SJCRH30 (cell line): ENCODE results near the gene PLEKHD1. TPM values are rescaled to one million over a fixed set of nuclear protein-coding genes. Genes with fewer than 3 reads are reported as not detected.
"Not testable (repeated sequence)": the region's sequence is repeated elsewhere in the genome, so short reads cannot be mapped to it uniquely, and the experiment has no call there.

ENCODE experiments used
- DNase-seq, 2 experiments: peaks; one replicate each; pipeline ENCODE4 v3.0.0-alpha.2; 2015 to 2020
- H3K27ac ChIP-seq: fragments of 250-450 bp; sonication (Bioruptor Pico); 2 replicates; pipeline ENCODE4 v1.5.1; 2020; ENCODE audit warnings: mild to moderate bottlenecking, moderate library complexity
- H3K27me3 ChIP-seq: fragments of 250-450 bp; sonication (Bioruptor Pico); 2 replicates; pipeline ENCODE4 v1.5.1; 2020; ENCODE audit warnings: mild to moderate bottlenecking, moderate library complexity
- H3K36me3 ChIP-seq: fragments of 250-450 bp; sonication (Bioruptor Pico); 2 replicates; pipeline ENCODE4 v1.5.1; 2020; ENCODE audit warnings: mild to moderate bottlenecking, moderate library complexity
- H3K4me1 ChIP-seq: fragments of 250-450 bp; sonication (Bioruptor Pico); 2 replicates; pipeline ENCODE4 v1.5.1; 2020; ENCODE audit warnings: mild to moderate bottlenecking, moderate library complexity
- H3K4me3 ChIP-seq: fragments of 250-450 bp; sonication (Bioruptor Pico); 2 replicates; pipeline ENCODE4 v1.5.1; 2020; ENCODE audit warnings: mild to moderate bottlenecking, moderate library complexity
- H3K9me3 ChIP-seq: fragments of 250-450 bp; sonication (Bioruptor Pico); replicated peaks from 2 replicates; pipeline ENCODE4 v1.5.1; 2020; ENCODE audit warnings: mild to moderate bottlenecking, moderate library complexity
- total RNA-seq: library from RNA; depleted of rRNA; stranded (reverse); fragments of >200 nt; shearing (Covaris generic); gene quantifications from 2 replicates; pipeline ENCODE4 v1.2.3, GENCODE V29; 2014

Gene PLEKHD1
- total RNA-seq, 1 experiment from 2014 or later: 0.30 TPM

GRCh38 chr14:69490219-69490918 is 5.8 kb downstream of the PLEKHD1 start:
- no peaks in the 10 kb centered on the region for H3K9me3 ChIP-seq
- DNase-seq: no peak
- no peaks in the 10 kb centered on the region for H3K36me3 ChIP-seq
- no peaks in the 10 kb centered on the region for H3K27me3 ChIP-seq
- H3K4me3 ChIP-seq: no peak overlapping the region
- H3K27ac ChIP-seq: no peak overlapping the region
- no peaks in the 10 kb centered on the region for H3K4me1 ChIP-seq

GRCh38 chr14:69491193-69491592 is 6.7 kb downstream of the PLEKHD1 start:
- DNase-seq: no peak
- Histone ChIP-seq H3K27ac (no peak overlapping the region), H3K9me3 (no peaks in the 10 kb centered on the region), H3K36me3 (no peaks in the 10 kb centered on the region), H3K4me1 (no peaks in the 10 kb centered on the region), H3K4me3 (no peak overlapping the region), H3K27me3 (no peaks in the 10 kb centered on the region)

DNA sequence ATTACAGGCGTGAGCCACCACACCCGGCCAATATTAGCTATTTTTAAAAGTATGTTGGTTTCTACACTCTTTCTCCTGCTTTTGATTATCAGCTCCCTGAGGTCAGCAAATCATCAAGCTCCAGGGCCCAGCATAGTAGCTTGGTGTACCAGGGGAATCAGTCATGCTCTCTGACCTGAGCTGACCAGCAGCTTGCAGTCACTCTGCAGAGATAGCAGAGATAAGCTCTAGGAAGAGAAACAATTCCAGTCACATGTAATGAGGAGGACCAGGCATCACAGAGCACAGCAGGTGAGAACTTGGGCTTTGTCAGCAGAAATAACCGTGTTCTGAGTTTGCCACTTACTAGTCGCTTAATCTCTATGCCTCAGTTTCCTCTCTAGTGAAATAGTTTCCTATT is 8.5 kb downstream of the PLEKHD1 start:
- Histone ChIP-seq H3K27me3 (no peaks in the 10 kb centered on the region), H3K27ac (no peak overlapping the region), H3K9me3 (no peaks in the 10 kb centered on the region), H3K4me1 (no peaks in the 10 kb centered on the region), H3K4me3 (no peak overlapping the region), H3K36me3 (no peaks in the 10 kb centered on the region)
- DNase-seq: no peak

DNA sequence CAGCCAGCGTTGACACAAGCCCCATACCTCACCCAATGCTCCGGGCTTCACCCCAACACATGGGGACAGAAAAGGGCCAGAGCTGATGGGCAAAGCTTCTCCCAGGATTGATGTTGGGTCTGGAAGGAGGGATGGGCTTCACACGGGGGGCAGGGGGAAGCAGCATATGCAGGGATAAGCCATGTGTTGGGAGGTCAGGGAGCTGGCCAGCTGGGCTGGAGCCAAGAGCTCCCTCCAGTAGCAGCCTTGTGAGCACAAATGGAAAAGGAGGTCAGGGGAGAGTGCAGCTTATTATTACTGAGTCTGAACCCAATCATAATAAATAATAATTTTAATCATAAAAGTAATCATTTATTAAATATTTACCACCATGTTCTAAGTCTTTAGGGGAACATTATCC is 9.3 kb downstream of the PLEKHD1 start:
- Histone ChIP-seq H3K9me3 (no peaks in the 10 kb centered on the region), H3K4me3 (no peak overlapping the region), H3K4me1 (no peaks in the 10 kb centered on the region), H3K36me3 (no peaks in the 10 kb centered on the region), H3K27me3 (no peaks in the 10 kb centered on the region), H3K27ac (no peak overlapping the region)
- no peak for DNase-seq

- no peak overlapping the region for H3K4me3 ChIP-seq
- H3K4me1 ChIP-seq: no peaks in the 10 kb centered on the region
- H3K9me3 ChIP-seq: no peaks in the 10 kb centered on the region
- H3K27me3 ChIP-seq: no peaks in the 10 kb centered on the region
- H3K36me3 ChIP-seq: no peaks in the 10 kb centered on the region
- DNase-seq: no peak
- no peak overlapping the region for H3K27ac ChIP-seq
These were observed 10.9 kb downstream of the PLEKHD1 start for GRCh38 chr14:69495341-69495921.

DNA sequence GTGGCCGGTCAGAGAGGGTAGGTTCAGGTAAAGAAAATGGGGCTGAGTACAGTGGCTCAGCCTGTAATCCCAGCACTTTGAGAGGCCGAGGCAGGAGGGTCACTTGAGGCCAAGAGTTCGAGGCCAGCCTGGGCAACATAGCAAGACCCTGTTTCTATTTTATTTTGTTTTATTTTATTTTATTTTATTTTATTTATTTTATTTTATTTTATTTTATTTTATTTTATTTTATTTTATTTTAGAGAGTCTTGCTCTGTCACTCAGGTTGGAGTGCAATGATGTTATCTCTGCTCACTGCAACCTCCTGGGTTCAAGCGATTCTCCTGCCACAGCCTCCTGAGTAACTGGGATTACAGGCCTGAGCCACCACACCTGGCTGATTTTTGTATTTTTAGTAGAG is 13.3 kb downstream of the PLEKHD1 start:
- H3K9me3 ChIP-seq, H3K36me3 ChIP-seq, DNase-seq, H3K4me1 ChIP-seq, H3K4me3 ChIP-seq, H3K27me3 ChIP-seq, H3K27ac ChIP-seq: not testable (repeated sequence)

DNA sequence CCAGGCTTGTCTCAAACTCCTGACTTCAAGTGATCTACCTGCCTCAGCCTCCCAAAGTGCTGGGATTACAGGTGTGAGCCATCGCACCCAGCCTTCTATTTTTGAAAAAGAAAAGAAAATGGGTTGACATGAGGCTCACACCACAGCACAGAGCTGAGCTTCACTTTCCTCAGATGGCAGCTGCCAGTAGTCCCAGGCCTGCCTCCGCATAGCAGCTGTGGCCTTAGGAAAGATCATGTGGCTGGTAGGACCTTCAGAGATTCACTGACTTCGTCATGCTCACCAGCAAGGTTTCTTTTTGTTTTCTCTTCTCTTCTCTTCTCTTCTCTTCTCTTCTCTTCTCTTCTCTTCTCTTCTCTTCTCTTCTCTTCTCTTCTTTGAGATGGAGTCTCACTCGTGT is 13.8 kb downstream of the PLEKHD1 start:
- H3K36me3 ChIP-seq, H3K4me3 ChIP-seq, H3K4me1 ChIP-seq, H3K9me3 ChIP-seq, H3K27me3 ChIP-seq, H3K27ac ChIP-seq: not testable (repeated sequence)
- peak in 1 of 2 experiments; percentile 36 for DNase-seq

DNA sequence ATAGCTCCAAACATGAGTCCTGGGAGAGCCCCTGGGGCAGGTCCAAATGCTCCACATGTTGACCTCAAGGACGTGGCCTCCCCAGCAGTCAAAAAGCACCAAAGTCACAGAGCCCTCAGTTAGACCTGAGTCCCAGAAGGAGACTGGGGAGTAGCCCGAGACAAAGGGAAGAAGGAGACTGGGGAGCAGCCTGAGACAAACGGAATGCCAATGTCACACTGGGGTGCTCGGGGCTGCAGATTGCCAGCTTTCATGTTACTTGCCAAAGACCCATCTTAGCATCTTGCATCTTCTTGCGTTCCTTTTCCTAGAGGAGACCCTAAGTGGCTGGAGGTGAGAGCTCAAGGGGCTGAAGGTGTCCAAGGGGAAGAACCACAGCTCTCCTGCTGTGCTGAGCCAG is 14.9 kb downstream of the PLEKHD1 start:
- H3K27ac ChIP-seq: no peak overlapping the region
- peaks cover 7% of the 10 kb centered on the region; the same call in 1 of the 2 replicates for H3K4me1 ChIP-seq
- no peaks in the 10 kb centered on the region for H3K27me3 ChIP-seq
- no peaks in the 10 kb centered on the region for H3K36me3 ChIP-seq
- H3K4me3 ChIP-seq: no peak overlapping the region
- DNase-seq: no peak
- H3K9me3 ChIP-seq: no peaks in the 10 kb centered on the region

DNA sequence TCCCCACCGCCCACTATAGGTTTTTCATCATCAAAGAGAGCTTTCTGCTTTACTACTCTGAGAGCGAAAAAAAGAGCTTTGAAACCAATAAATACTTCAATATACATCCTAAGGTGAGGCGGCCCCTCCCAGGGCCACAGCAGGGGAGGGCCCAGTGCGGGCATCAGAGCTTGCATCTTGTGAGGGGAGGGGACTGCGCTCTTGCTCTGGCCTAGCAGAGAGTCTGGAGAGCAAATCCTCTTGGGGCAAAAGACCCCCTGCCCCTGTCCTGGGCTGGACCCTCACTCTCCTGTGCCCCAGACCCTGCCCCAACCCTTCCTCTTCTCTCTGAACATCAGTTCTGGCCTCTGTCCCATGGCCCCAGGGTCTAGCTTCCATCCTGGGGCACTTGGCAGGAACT is 15.6 kb downstream of the PLEKHD1 start:
- Histone ChIP-seq H3K4me1 (peaks cover 7% of the 10 kb centered on the region; the same call in 1 of the 2 replicates), H3K36me3 (no peaks in the 10 kb centered on the region), H3K4me3 (no peak overlapping the region), H3K27me3 (no peaks in the 10 kb centered on the region), H3K27ac (no peak overlapping the region), H3K9me3 (no peaks in the 10 kb centered on the region)
- no peak for DNase-seq

DNA sequence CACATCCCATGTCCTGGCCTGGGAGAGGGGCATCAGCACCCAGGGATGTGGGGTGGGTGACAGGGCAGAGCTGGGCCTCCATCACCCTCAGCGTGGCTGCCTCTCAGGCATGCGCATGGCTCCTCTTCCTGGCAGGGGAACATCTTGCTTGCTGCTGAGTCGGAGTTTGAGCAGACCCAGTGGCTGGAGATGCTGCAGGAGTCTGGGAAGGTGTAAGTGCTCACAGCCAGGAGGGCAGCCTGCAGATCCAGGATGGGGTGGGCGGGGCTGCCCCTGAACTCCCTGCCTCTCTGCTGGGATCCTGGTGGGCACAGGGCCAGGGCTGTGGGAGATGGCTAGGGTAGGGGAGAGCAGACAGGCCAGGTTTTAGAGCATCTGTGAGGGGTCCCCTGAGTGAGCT is 16.2 kb downstream of the PLEKHD1 start:
- DNase-seq: no peak
- no peak overlapping the region for H3K4me3 ChIP-seq
- peaks cover 7% of the 10 kb centered on the region; the same call in 1 of the 2 replicates for H3K4me1 ChIP-seq
- no peaks in the 10 kb centered on the region for H3K9me3 ChIP-seq
- H3K27ac ChIP-seq: no peak overlapping the region
- H3K27me3 ChIP-seq: no peaks in the 10 kb centered on the region
- H3K36me3 ChIP-seq: no peaks in the 10 kb centered on the region

- no peak overlapping the region for H3K4me3 ChIP-seq
- no peaks in the 10 kb centered on the region for H3K27me3 ChIP-seq
- H3K4me1 ChIP-seq: peaks cover 7% of the 10 kb centered on the region; the same call in 1 of the 2 replicates
- H3K27ac ChIP-seq: no peak overlapping the region
- no peaks in the 10 kb centered on the region for H3K9me3 ChIP-seq
- no peaks in the 10 kb centered on the region for H3K36me3 ChIP-seq
- peak; percentile 42 to 54 for DNase-seq
These were observed 16.9 kb downstream of the PLEKHD1 start for GRCh38 chr14:69501423-69501838.

DNA sequence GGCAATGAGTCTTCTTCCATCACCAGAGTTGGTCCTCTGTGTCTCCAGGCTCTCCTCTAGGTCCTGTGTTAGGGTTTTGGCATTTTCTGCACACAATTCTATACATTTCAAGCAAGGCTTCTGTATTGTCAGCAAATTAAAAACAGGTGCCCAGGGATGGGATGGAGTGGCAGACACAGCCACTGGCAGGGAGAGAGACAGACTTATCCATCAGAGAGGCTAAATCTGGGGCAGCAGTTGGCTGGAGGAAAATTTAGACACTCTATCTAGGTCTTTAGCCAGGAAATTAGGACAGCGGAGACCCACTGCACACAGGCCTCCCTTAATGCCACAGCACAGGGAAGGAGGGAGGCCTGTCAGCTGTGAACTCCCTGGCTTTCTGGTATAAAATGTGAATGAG is 20.2 kb downstream of the PLEKHD1 start:
- Histone ChIP-seq H3K9me3 (no peaks in the 10 kb centered on the region), H3K27me3 (no peaks in the 10 kb centered on the region), H3K36me3 (no peaks in the 10 kb centered on the region), H3K4me1 (peaks cover 7% of the 10 kb centered on the region; the same call in 1 of the 2 replicates), H3K27ac (no peak overlapping the region), H3K4me3 (no peak overlapping the region)
- DNase-seq: no peak

DNA sequence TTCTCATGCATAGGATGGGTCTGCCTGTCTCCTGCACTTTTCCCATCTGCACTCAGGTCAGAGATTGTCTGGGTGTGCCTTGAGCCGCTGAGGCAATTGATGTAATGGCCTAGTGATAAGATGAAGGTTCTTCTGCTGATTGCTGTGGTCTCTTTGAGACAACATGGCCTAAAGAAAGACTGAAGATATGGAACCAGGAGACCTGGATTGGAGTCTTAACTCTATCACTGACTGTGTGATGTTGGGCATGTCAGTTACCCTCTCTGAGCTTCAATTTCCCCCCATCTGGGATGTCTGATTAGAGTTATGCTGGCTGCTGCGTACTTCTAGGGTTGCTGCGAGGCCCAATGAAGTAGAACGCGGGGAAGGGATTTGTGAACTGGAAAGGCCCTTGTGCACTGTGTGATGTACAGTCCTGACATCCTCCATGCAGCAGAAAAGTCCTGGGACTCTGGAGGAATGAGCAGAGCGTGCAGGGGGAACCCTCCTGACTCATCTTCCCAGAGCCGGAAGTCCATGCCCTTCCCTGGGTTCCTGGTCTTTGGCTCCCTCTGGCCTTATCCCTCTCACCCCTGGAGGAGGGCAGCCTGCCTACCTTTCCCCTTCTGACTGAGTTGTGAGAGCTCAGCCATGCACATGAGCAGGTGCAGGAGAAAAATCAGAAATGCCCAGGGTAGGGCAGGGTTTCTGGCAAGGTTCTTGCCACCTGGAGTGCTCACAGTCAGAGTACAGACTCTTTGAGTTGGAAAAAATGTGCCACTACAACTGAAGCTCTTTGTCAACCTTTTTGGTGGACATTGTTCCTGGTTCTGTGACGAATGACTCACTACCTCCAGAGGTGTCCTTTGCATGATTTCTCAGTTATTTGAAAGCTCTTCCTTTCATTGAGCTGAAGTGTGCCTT is 21.1 kb downstream of the PLEKHD1 start:
- no peak overlapping the region for H3K27ac ChIP-seq
- no peak overlapping the region for H3K4me3 ChIP-seq
- DNase-seq: no peak
- no peaks in the 10 kb centered on the region for H3K36me3 ChIP-seq
- H3K4me1 ChIP-seq: peaks cover 7% of the 10 kb centered on the region; the same call in 1 of the 2 replicates
- H3K9me3 ChIP-seq: no peaks in the 10 kb centered on the region
- H3K27me3 ChIP-seq: no peaks in the 10 kb centered on the region

DNA sequence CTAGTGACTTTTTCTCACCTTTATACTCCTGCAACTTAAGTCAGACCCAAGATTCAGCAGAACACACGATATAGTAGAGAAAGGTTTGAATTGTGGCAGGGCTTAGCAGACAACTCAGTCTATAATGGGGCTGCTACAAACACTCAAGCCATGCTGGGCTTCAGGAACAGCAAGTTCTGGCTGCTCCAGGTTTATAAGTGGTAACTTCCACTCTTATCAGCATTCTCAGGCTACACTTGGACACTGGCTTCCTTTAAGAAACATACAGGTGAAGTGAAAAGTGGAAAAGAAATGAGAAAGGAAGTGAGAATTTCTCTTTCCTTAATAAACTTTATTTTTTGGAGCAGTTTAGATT is 21.7 kb downstream of the PLEKHD1 start:
- Histone ChIP-seq H3K4me3 (no peak overlapping the region), H3K27ac (no peak overlapping the region), H3K9me3 (no peaks in the 10 kb centered on the region), H3K4me1 (peaks cover 6% of the 10 kb centered on the region; the same call in 1 of the 2 replicates), H3K27me3 (no peaks in the 10 kb centered on the region), H3K36me3 (no peaks in the 10 kb centered on the region)
- DNase-seq: no peak
